ENCODE data around the gene LAG3. TPM values are rescaled to one million over a fixed set of nuclear protein-coding genes. Genes with fewer than 3 reads are reported as not detected.
A peak's percentile ranks its signal among the peaks of the same experiment; 100 is the strongest.

The LAG3 gene
- total RNA-seq, 1 experiment from 2014 or later, result 2.2 TPM

- Histone ChIP-seq H2BK20ac (ENCODE audit: low read depth, low read length, poor library complexity, severe bottlenecking) (no peak overlapping the region), H3K56ac (ENCODE audit: insufficient read length, low read depth, low read length) (no peak overlapping the region), H4K91ac (ENCODE audit: insufficient read length, low read depth, low read length) (no peak overlapping the region), H3K27me3 (ENCODE audit: insufficient read depth, low read length) (peaks cover 5% of the 10 kb centered on the region; the same call in 1 of the 2 replicates), H2BK12ac (ENCODE audit: insufficient read length, low read depth, low read length) (no peak overlapping the region), H3K14ac (ENCODE audit: insufficient read depth, low read length) (no peak overlapping the region), H3K4me1 (ENCODE audit: insufficient read depth, low read length) (no peaks in the 10 kb centered on the region; the same call in 1 of the 2 replicates), H3K79me1 (ENCODE audit: insufficient read depth, low read depth, low read length, poor library complexity, severe bottlenecking) (no peaks in the 10 kb centered on the region), H2BK15ac (ENCODE audit: low read depth, low read length) (no peak overlapping the region), H2BK5ac (ENCODE audit: insufficient read length, low read length) (no peak overlapping the region), H3K4ac (ENCODE audit: low read depth, low read length) (no peak overlapping the region), H3K27ac (ENCODE audit: insufficient read length, low read depth, low read length) (no peak overlapping the region), H4K20me1 (ENCODE audit: control insufficient read depth, insufficient read depth, insufficient read length) (no peaks in the 10 kb centered on the region), H3K9me3 (ENCODE audit: control insufficient read depth, low read depth, low read length) (no peaks in the 10 kb centered on the region), H4K5ac (ENCODE audit: insufficient read length, low read depth, low read length) (no peak overlapping the region), H2AFZ (ENCODE audit: low read length) (no peak overlapping the region), H3K23me2 (ENCODE audit: insufficient read length, low read depth, low read length, poor library complexity, severe bottlenecking) (peaks cover 19% of the 10 kb centered on the region), H3K18ac (ENCODE audit: insufficient read length, low read depth, low read length) (no peak overlapping the region), H2AK5ac (ENCODE audit: insufficient read length, low read length) (no peak overlapping the region), H3T11ph (ENCODE audit: low read length) (no peak overlapping the region), H2BK120ac (ENCODE audit: low read depth, low read length, poor library complexity, severe bottlenecking) (no peak overlapping the region), H3K9ac (ENCODE audit: extremely low read depth, insufficient read length, low read length) (no peak overlapping the region), H4K8ac (replicated peaks; ENCODE audit: insufficient read length, low read depth, low read length) (no peak overlapping the region), H3K4me2 (ENCODE audit: insufficient read depth, insufficient read length, low read length) (peak overlapping the region; percentile 13), H3K79me2 (ENCODE audit: insufficient read depth, low read length) (no peaks in the 10 kb centered on the region), H3K23ac (ENCODE audit: insufficient read length, low read depth, low read length) (no peak overlapping the region)
- Mint-ChIP-seq H3K36me3 (ENCODE audit: insufficient read depth in 1 of 3, low read depth in 3 of 3) (peaks cover 21 to 44% (median 44%) of the 10 kb centered on the region in 3 experiments), H3K27me3 (ENCODE audit: low read depth) (peaks cover 47% of the 10 kb centered on the region), H3K4me3 (peak overlapping the region; percentile 30 to 69; a peak in 3 of 5 replicates), H3K27ac (no peak overlapping the region; a peak in 1 of 7 replicates), H3K9me3 (peaks cover 0 to 3% of the 10 kb centered on the region in 2 experiments; a peak in 2 of 5 replicates), H3K4me1 (peaks cover 47 to 72% of the 10 kb centered on the region in 2 experiments)
- no peak for TF ChIP-seq CTCF (conservative IDR thresholded peaks at IDR 0.05)
- no peak for DNase-seq
- no CpG with 5 or more reads among the region's 15 CpGs for WGBS (ENCODE audit: extremely low coverage, insufficient read length, low lambda C conversion rate)
Observed at GRCh38 chr12:6774499-6775062, 2.3 kb downstream of the LAG3 start.
